ENCODE data around the gene ZNF175. TPM values are rescaled to one million over a fixed set of nuclear protein-coding genes. Genes with fewer than 3 reads are reported as not detected.

The ZNF175 gene
- total and polyA plus RNA-seq, 10 of the 15 experiments (the other 5 are each of a cell fraction or from before 2014, with no cell fraction given), result 1.5 to 12.0 (median 4.1) TPM

DNA sequence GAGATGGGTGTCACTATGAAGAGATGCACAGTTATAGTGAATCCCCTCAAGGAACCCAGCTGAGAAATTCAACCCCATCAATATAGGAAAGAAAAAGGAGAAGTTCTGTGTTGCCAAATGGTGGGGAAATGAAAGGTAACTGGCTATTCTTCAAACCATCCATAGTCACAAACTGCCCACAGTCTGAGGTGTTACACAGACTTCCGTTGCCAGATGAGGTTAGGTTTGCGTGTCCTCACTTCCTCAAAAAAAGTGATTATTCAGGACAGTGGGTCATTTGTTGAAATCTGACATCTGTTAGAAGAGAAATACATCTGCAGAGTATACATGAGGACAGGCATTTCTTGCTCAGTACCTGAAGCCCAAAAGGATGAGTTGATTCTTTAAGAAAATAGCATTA is 50.1 kb downstream of the ZNF175 start (continued):
- TF ChIP-seq, protein P1, sequence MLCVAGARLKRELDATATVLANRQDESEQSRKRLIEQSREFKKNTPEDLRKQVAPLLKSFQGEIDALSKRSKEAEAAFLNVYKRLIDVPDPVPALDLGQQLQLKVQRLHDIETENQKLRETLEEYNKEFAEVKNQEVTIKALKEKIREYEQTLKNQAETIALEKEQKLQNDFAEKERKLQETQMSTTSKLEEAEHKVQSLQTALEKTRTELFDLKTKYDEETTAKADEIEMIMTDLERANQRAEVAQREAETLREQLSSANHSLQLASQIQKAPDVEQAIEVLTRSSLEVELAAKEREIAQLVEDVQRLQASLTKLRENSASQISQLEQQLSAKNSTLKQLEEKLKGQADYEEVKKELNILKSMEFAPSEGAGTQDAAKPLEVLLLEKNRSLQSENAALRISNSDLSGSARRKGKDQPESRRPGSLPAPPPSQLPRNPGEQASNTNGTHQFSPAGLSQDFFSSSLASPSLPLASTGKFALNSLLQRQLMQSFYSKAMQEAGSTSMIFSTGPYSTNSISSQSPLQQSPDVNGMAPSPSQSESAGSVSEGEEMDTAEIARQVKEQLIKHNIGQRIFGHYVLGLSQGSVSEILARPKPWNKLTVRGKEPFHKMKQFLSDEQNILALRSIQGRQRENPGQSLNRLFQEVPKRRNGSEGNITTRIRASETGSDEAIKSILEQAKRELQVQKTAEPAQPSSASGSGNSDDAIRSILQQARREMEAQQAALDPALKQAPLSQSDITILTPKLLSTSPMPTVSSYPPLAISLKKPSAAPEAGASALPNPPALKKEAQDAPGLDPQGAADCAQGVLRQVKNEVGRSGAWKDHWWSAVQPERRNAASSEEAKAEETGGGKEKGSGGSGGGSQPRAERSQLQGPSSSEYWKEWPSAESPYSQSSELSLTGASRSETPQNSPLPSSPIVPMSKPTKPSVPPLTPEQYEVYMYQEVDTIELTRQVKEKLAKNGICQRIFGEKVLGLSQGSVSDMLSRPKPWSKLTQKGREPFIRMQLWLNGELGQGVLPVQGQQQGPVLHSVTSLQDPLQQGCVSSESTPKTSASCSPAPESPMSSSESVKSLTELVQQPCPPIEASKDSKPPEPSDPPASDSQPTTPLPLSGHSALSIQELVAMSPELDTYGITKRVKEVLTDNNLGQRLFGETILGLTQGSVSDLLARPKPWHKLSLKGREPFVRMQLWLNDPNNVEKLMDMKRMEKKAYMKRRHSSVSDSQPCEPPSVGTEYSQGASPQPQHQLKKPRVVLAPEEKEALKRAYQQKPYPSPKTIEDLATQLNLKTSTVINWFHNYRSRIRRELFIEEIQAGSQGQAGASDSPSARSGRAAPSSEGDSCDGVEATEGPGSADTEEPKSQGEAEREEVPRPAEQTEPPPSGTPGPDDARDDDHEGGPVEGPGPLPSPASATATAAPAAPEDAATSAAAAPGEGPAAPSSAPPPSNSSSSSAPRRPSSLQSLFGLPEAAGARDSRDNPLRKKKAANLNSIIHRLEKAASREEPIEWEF (IDR thresholded peaks at IDR 0.05; ENCODE audit: insufficient replicate concordance, low read depth, low read length), result no peak
- TF ChIP-seq CBX3 (IDR thresholded peaks at IDR 0.05; ENCODE audit: borderline replicate concordance, low read depth) (no peak), POU2F2 (IDR thresholded peaks at IDR 0.05; ENCODE audit: borderline replicate concordance, low read depth, low read length) (peak; percentile 62; the same call in 1 of the 3 replicates), TAF1 (IDR thresholded peaks at IDR 0.05; ENCODE audit: borderline replicate concordance, low read depth, low read length) (no peak), MEF2B (IDR thresholded peaks at IDR 0.05; ENCODE audit: partially characterized antibody, poor library complexity, severe bottlenecking) (no peak), TBL1XR1 (IDR thresholded peaks at IDR 0.05; ENCODE audit: low read depth, low read length) (no peak), MXI1 (IDR thresholded peaks at IDR 0.05; ENCODE audit: low read depth, low read length) (no peak), ZNF207 (IDR thresholded peaks at IDR 0.05; ENCODE audit: borderline replicate concordance) (no peak), KDM1A (IDR thresholded peaks at IDR 0.05; ENCODE audit: borderline replicate concordance) (no peak), ZNF622 (IDR thresholded peaks at IDR 0.05) (no peak), CHD1 (IDR thresholded peaks at IDR 0.05; ENCODE audit: low read depth, low read length) (no peak), BRCA1 (IDR thresholded peaks at IDR 0.05; ENCODE audit: low read depth, low read length) (no peak), STAT3 (IDR thresholded peaks at IDR 0.05; ENCODE audit: low read depth, low read length) (no peak), NBN (IDR thresholded peaks at IDR 0.05) (peak; percentile 17; the same call in 1 of the 2 replicates)
- TF ChIP-seq, protein P2, sequence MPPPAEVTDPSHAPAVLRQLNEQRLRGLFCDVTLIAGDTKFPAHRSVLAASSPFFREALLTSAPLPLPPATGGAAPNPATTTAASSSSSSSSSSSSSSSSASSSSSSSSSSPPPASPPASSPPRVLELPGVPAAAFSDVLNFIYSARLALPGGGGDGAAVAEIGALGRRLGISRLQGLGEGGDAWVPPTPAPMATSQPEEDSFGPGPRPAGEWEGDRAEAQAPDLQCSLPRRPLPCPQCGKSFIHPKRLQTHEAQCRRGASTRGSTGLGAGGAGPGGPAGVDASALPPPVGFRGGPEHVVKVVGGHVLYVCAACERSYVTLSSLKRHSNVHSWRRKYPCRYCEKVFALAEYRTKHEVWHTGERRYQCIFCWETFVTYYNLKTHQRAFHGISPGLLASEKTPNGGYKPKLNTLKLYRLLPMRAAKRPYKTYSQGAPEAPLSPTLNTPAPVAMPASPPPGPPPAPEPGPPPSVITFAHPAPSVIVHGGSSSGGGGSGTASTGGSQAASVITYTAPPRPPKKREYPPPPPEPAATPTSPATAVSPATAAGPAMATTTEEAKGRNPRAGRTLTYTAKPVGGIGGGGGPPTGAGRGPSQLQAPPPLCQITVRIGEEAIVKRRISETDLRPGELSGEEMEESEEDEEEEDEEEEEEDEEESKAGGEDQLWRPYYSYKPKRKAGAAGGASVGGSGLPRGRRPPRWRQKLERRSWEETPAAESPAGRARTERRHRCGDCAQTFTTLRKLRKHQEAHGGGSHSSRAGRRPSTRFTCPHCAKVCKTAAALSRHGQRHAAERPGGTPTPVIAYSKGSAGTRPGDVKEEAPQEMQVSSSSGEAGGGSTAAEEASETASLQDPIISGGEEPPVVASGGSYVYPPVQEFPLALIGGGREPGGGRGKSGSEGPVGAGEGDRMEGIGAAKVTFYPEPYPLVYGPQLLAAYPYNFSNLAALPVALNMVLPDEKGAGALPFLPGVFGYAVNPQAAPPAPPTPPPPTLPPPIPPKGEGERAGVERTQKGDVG (CRISPR knock-in tag; IDR thresholded peaks at IDR 0.05), result no peak
- TF ChIP-seq, protein P3, sequence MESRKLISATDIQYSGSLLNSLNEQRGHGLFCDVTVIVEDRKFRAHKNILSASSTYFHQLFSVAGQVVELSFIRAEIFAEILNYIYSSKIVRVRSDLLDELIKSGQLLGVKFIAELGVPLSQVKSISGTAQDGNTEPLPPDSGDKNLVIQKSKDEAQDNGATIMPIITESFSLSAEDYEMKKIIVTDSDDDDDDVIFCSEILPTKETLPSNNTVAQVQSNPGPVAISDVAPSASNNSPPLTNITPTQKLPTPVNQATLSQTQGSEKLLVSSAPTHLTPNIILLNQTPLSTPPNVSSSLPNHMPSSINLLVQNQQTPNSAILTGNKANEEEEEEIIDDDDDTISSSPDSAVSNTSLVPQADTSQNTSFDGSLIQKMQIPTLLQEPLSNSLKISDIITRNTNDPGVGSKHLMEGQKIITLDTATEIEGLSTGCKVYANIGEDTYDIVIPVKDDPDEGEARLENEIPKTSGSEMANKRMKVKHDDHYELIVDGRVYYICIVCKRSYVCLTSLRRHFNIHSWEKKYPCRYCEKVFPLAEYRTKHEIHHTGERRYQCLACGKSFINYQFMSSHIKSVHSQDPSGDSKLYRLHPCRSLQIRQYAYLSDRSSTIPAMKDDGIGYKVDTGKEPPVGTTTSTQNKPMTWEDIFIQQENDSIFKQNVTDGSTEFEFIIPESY (IDR thresholded peaks at IDR 0.05), result no peak
- TF ChIP-seq, protein P4, sequence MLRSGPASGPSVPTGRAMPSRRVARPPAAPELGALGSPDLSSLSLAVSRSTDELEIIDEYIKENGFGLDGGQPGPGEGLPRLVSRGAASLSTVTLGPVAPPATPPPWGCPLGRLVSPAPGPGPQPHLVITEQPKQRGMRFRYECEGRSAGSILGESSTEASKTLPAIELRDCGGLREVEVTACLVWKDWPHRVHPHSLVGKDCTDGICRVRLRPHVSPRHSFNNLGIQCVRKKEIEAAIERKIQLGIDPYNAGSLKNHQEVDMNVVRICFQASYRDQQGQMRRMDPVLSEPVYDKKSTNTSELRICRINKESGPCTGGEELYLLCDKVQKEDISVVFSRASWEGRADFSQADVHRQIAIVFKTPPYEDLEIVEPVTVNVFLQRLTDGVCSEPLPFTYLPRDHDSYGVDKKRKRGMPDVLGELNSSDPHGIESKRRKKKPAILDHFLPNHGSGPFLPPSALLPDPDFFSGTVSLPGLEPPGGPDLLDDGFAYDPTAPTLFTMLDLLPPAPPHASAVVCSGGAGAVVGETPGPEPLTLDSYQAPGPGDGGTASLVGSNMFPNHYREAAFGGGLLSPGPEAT (IDR thresholded peaks at IDR 0.05; ENCODE audit: low read depth), result peak; percentile 37; the same call in 1 of the 2 replicates
